Stimulated activated naive CD4-positive, alpha-beta T cell (primary cell): Measurements from ENCODE around the gene CNPY3.
A peak's percentile ranks its signal among the peaks of the same experiment; 100 is the strongest.

Experiments
- DNase-seq, 6 experiments: peaks; one replicate each; lab custom pipeline; 2025; lab: John Stamatoyannopoulos, UW

CNPY3 gene

GRCh38 chr6:42960243-42961019, 31.2 kb downstream of the CNPY3 start, which contains the start of gene GNMT:
Gene GNMT (plus strand): TSS chr6:42960754. CDS start chr6:42960768, 14 bp downstream.
- peak; percentile 15 to 60 (median 32) for DNase-seq

GRCh38 chr6:42961020-42961470, 31.8 kb downstream of the CNPY3 start:
- DNase-seq: no peak

GRCh38 chr6:42962096-42962495, 32.8 kb downstream of the CNPY3 start:
- no peak for DNase-seq

DNA sequence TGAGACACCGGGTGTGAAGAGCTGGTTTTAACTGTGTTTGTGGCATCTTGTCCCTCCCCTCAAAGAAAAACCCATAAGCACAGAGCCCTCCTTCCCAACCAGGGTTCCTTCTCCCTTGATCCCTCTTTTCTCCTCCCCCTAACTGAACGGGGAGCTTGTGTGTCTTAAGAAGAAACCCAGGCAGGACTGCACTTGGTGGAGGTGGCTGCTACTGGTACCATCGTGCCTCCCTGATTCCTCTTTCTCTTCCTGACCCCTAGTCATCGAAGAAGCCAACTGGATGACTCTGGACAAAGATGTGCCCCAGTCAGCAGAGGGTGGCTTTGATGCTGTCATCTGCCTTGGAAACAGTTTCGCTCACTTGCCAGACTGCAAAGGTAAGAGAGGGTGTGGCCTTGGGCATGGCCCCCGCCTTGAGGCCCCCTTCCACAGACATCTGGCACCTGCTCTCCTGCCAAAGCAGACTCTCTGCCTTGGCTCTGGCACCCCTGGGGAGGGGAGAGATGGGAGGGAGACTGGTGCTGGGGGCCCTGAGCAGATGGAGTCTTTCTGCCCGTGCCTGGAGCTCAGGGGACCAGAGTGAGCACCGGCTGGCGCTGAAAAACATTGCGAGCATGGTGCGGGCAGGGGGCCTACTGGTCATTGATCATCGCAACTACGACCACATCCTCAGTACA, 33.4 kb downstream of the CNPY3 start:
- no peak for DNase-seq

- no peak for DNase-seq
Observed at GRCh38 chr6:42963179-42963854, 34.0 kb downstream of the CNPY3 start.

- peak in 3 of 6 experiments; percentile 7 to 41 (median 9) for DNase-seq
Observed at GRCh38 chr6:42963855-42964605, 34.8 kb downstream of the CNPY3 start.

- no peak for DNase-seq
Observed at GRCh38 chr6:42966571-42966970, 37.3 kb downstream of the CNPY3 start.

DNA sequence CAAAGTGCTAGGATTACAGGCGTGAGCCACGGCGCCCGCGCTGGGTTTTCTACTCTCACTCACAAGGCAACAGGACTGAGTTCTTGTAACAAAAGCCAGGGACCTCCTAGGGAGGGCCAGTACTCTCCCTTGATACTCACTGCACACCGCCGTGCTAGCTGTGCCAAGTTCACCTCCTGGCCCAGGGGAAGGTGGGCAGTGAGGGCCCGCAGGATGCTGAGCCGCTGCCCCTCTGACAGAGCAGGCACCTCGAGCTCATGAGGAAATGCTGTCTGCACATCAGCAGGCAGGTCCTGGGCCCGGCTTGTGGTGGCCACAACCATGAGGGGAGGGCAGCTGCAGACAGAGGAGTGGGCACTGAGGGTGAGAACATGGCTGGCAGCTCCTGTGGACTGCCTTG, 37.9 kb downstream of the CNPY3 start:
- DNase-seq: no peak

DNA sequence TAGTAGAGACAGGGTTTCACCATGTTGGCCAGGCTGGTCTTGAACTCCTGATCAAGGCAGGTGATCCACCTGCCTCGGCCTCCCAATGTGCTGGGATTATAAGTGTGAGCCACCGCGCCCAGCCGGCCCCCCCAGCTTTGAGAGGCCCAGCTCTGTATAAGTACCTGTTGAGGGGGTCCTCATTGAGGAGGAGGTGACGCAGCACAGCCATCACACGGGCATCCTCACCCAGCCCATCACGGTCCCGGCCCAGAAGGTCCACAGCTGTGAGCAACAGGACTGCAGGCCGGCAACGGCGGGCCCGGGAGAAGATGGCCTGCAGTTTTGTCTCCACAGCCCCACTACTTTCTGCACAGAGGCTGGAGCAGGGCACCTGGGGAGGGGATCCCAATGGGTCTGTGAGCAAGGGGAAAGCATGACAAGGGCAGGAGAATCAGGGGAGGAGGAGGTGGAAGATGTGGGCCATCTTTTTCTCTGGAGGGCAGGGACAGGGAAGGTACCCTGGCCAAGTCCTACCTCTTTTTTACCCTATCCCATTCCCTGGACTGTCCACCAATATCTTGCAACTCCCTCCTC, 38.9 kb downstream of the CNPY3 start:
- DNase-seq: no peak

GRCh38 chr6:42968783-42969182, 39.5 kb downstream of the CNPY3 start:
- no peak for DNase-seq

- no peak for DNase-seq
Observed at GRCh38 chr6:42969431-42969830, 40.2 kb downstream of the CNPY3 start.

- no peak for DNase-seq
Observed at GRCh38 chr6:42969934-42970333, 40.7 kb downstream of the CNPY3 start.

DNA sequence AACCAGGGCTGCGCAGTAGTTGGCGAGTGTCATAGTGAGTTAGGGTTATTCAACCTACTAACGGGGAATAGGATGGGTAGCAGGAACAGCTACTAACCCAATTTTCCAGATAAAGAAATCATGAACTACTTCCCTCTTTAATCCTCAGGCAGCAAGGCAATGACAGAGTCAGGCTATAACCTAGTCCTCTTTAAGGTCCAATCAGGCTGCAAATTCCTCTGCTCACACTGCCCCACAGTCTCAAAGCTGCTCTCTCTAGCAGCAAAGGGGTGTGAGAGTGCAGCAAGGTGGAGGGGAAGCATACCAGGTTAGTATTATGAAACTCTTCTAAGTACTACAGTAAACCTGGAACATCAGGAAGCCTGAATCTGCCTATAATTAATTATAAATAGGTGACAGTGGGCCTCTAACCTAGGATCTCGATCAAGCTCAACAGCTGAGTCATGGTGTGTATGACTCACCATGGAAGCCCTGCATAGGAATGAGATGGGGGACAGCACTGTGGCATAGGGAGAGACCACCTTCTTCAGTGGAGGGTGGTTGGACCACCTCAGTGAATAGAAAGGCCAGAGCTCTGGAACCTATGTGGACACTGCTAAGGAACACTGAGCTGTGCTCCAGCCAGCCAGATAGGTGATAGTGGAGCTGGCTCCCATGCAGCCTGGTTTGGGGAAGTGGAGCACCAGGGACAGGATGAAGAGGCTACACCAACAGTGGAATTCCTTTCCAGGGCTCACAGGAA, 41.8 kb downstream of the CNPY3 start:
- DNase-seq: no peak

DNA sequence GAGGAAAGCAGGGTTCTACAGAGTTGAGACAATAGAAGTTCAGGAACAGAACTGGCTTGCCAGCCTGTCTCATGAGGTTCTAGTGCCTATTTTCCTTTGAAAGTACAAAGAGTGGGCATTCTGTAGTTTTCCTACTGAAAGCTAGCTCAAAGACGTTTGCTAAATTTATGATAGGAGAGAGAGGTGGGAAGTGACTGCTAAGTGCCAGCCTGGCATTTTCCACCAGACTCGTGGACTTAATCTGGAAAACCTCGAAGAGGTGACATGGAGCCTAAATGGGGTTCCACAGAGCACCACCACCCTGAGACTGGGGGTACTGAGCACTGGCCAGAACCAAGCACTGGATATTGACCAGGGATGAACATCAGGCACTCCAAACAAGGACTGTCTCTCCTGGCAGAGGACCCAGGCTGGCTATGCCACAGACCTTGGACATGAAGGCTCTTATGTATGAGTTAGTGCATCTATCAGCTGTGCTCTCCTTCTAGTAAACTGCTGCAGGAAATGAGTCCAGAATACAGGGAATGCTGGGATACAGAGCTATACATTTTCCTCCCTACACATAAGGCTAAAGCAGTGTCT, 42.6 kb downstream of the CNPY3 start:
- no peak for DNase-seq

GRCh38 chr6:42973926-42974325, 44.6 kb downstream of the CNPY3 start:
- no peak for DNase-seq

DNA sequence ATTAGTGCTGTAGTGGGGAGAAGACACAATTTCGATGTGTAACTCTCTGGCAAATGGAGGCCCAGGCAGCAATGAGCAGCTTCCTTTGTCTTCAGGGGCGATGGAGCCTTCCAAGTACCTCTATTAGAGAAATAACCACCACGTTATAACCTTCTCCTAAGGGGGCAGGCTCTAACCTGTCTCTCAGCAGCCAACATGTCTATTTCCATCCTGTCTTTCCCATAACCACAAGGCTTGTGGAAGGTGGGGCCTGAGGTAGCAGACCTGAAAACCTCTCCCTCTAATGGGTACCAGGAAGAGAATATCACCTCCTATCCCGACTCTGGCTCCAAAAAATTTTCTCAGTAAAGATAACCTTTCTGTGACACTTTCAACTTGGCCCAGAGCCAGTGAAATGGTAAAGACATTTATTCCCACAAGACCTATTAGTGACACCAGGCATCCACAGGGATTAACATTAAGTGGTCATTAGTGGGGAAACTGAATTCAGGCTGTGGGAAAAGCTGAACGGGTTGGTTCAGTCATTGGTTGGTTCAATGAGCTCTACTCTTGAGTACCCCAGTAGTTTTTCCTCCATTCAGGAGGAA, 45.7 kb downstream of the CNPY3 start:
- DNase-seq: no peak

GRCh38 chr6:42978487-42978838, 49.2 kb downstream of the CNPY3 start:
- peak in 1 of 6 experiments; percentile 13 for DNase-seq

DNA sequence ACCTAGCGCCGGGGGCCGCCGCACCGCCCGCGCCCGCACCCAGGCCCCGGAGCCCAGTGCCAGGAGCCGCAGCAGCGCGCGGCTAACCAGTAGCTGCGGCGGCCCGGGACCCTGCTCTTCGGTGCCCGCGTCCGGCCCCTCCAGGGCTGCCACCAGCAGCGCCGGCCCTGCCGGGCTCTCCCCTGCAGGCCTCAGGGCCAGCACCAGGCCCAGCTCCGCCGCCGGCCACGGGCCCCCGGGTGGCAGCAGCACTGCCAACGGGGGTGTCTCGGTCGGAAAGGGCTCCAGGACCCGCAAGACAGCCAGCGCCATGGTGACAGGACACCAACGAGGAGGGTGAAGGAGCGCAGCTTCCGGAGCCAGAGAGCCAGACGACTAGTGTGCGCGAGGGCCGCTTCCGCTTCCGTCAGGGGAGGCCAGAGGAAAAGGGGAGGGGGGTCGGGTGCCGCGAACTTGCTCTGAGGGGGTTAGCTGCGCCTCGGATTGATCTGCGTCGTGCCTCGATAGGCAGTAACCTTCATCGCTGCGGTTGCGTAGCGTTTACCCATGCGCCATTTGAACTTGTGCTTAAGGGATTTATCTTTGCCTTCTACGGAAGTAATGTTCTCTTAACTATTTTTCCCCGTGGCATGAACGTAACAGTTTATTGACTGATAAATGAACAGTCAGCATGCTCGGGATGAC, 49.7 kb downstream of the CNPY3 start, which contains the start of gene PEX6:
PEX6 (minus strand) TSS at position 343 of the 684 bp plus-strand sequence; CDS start at position 312, 31 bp downstream.
- DNase-seq: peak; percentile 86 to 94 (median 92)

GRCh38 chr6:42979523-42980177, 50.4 kb downstream of the CNPY3 start:
- DNase-seq: peak in 2 of 6 experiments; percentile 37 to 57
